DND-41 (cell line): ENCODE results near the gene HPCA.

Experiments
- ATAC-seq: fragments of 200-7000 bp; cut with Tn5 transposase; 3 replicates; pipeline ENCODE4 v1.9.1; 2021; ENCODE audit warnings: low read depth; ENCODE audit not compliant: insufficient read depth
- DNase-seq: peaks from one replicate; pipeline ENCODE4 v3.0.0-alpha.2; 2020
- H2AFZ ChIP-seq: 2 replicates; pipeline ENCODE4 v1.6.0; 2012; ENCODE audit warnings: low read depth, low read length
- H3K27ac ChIP-seq: 2 replicates; pipeline ENCODE4 v1.5.1; 2012; ENCODE audit warnings: low read length, inconsistent platforms
- H3K27me3 ChIP-seq: fragments of 200-600 bp; sonication (generic); 2 replicates; pipeline ENCODE4 v1.6.0; 2012; ENCODE audit warnings: low read length, mild to moderate bottlenecking, inconsistent platforms; ENCODE audit not compliant: insufficient read depth, poor library complexity
- H3K36me3 ChIP-seq: 2 replicates; pipeline ENCODE4 v1.5.1; 2012; ENCODE audit warnings: low read length, inconsistent platforms; ENCODE audit not compliant: insufficient read depth
- H3K4me1 ChIP-seq: 2 replicates; pipeline ENCODE4 v1.5.1; 2012; ENCODE audit warnings: mild to moderate bottlenecking, low read length; ENCODE audit not compliant: insufficient read depth
- H3K4me2 ChIP-seq: 2 replicates; pipeline ENCODE4 v1.6.0; 2012; ENCODE audit warnings: mild to moderate bottlenecking, moderate library complexity, low read length, inconsistent platforms; ENCODE audit not compliant: insufficient read depth
- H3K4me3 ChIP-seq, 2 experiments: fragments of 200-600 bp in 1 of 2; shearing (Covaris generic) in 1 of 2; 2 replicates each; pipeline ENCODE4 v1.5.1; 2012 to 2016; ENCODE audit warnings: inconsistent platforms in 2 of 2, low read length in 2 of 2, mild to moderate bottlenecking in 2 of 2, low read depth in 1 of 2, moderate library complexity in 1 of 2
- H3K79me2 ChIP-seq: 2 replicates; pipeline ENCODE4 v1.6.0; 2012; ENCODE audit warnings: low read length, inconsistent platforms; ENCODE audit not compliant: insufficient read depth
- H3K9ac ChIP-seq: 2 replicates; pipeline ENCODE4 v1.6.0; 2012; ENCODE audit warnings: low read depth, mild to moderate bottlenecking, inconsistent platforms, low read length, moderate library complexity
- H3K9me3 ChIP-seq: 2 replicates; pipeline ENCODE4 v1.5.1; 2012; ENCODE audit warnings: low read length, moderate library complexity, mild to moderate bottlenecking, inconsistent platforms; ENCODE audit not compliant: insufficient read depth, severe bottlenecking
- H4K20me1 ChIP-seq: 2 replicates; pipeline ENCODE4 v1.6.0; 2012; ENCODE audit warnings: low read length; ENCODE audit not compliant: insufficient read depth
- CTCF ChIP-seq: IDR thresholded peaks from 2 replicates; pipeline ENCODE4 v1.5.1; 2012; ENCODE audit warnings: borderline replicate concordance, low read length, moderate library complexity, mild to moderate bottlenecking; ENCODE audit not compliant: poor library complexity, severe bottlenecking; ENCODE audit errors: extremely low read depth
- EZH2 ChIP-seq: IDR thresholded peaks from 3 replicates; pipeline ENCODE4 v1.6.1; 2012; ENCODE audit warnings: borderline replicate concordance, low read depth, mild to moderate bottlenecking, moderate library complexity, low read length, inconsistent platforms; ENCODE audit not compliant: severe bottlenecking

HPCA gene

GRCh38 chr1:32895325-32896215, 9.3 kb downstream of the HPCA start:
- Histone ChIP-seq H3K4me1 (no peaks in the 10 kb centered on the region), H3K9ac (no peak overlapping the region), H3K79me2 (no peaks in the 10 kb centered on the region), H4K20me1 (no peaks in the 10 kb centered on the region; the same call in 1 of the 2 replicates), H3K4me2 (no peak overlapping the region), H3K36me3 (no peaks in the 10 kb centered on the region), H3K9me3 (no peaks in the 10 kb centered on the region), H3K27ac (no peak overlapping the region), H3K4me3 (no peak overlapping the region), H2AFZ (no peak overlapping the region), H3K27me3 (no peaks in the 10 kb centered on the region)
- TF ChIP-seq CTCF, result no peak
- TF ChIP-seq EZH2, result no peak
- no peak for DNase-seq
- no peak for ATAC-seq

DNA sequence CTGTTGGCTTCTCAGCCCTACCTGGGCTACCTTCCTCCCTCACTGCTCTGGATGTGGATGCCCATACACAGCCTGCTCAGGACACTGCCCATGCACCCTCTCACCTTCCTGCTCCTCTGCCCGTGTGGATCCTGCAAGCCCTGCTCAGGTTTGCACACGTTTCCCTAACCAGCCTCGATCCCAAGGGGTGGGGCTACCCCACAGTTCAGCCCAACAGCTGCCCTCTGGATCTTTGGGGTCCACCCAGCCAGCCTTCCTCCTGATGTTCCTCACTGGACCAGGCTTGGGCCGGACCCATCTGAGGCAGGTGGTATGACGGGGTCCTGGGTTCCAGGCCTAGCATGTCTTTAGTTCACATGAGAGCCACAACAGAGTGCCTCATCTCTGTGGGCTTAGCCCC, 10.2 kb downstream of the HPCA start:
- Histone ChIP-seq H3K9me3 (no peaks in the 10 kb centered on the region), H3K36me3 (no peaks in the 10 kb centered on the region), H3K27me3 (no peaks in the 10 kb centered on the region), H3K4me1 (no peaks in the 10 kb centered on the region), H4K20me1 (no peaks in the 10 kb centered on the region; the same call in 1 of the 2 replicates), H3K4me2 (no peak overlapping the region), H3K4me3 (no peak overlapping the region), H3K9ac (no peak overlapping the region), H3K79me2 (no peaks in the 10 kb centered on the region), H2AFZ (no peak overlapping the region), H3K27ac (no peak overlapping the region)
- DNase-seq (no peak), ATAC-seq (no peak)
- TF ChIP-seq EZH2 (no peak), CTCF (no peak)

DNA sequence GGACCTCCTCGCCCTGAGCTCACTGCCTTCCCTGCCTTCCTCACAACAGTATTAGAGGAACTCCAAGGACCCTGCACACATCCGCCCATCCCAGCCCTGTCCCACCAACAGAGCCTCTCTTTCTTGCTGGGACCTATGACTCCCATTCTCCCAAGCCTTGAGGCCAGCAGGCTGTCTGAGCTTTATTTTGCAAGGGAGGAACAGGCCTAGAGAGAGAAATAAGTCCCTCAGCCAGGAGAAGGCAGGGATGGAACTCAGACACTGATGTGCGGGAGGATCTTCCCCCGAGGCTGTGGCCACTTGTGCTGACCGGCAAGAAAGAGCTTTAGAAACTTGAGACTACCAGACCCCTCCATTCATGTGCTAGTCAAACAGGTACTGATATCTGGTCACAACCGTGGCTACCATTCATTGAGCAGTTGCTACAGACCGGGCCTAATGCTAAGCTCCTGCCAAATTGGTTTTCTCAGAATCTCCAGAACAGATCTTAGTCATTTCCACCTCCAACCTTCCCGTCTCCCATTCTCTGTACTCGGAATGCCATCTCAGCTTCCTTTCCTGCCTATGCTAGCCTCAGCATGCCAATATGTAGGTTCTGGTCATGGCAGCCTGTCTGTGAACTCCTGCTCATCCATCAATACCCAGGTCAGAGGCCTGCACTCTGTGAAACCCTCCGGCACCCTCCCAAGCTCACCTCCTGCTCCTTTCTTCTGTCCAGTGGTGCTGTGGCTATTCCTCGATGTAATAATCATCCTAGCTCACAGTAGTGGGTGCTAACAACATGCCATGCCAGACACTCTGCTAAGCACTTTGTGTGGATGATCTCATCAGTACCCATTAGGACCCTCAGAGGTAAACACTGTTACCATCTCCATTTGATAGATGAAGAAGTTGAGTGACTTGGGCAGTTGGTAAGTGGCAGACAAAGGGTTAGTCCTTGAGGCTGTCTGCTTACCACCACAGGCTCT, 11.1 kb downstream of the HPCA start:
- Histone ChIP-seq H2AFZ (no peak overlapping the region), H4K20me1 (no peaks in the 10 kb centered on the region), H3K9ac (no peak overlapping the region), H3K4me2 (no peak overlapping the region), H3K79me2 (no peaks in the 10 kb centered on the region), H3K4me1 (no peaks in the 10 kb centered on the region), H3K36me3 (no peaks in the 10 kb centered on the region), H3K27me3 (no peaks in the 10 kb centered on the region), H3K4me3 (no peak overlapping the region), H3K9me3 (no peaks in the 10 kb centered on the region), H3K27ac (no peak overlapping the region)
- DNase-seq, result no peak
- TF ChIP-seq CTCF (no peak), EZH2 (no peak)
- no peak for ATAC-seq
